K562 (cell line): ENCODE results near the gene NR3C1. TPM values are rescaled to one million over a fixed set of nuclear protein-coding genes. Genes with fewer than 3 reads are reported as not detected.

ENCODE experiments used
- CEBPG ChIP-seq, 3 experiments: fragments of 200-800 bp in 1 of 3; sonication (Bioruptor generic) in 1 of 3; sonication (generic) in 1 of 3; formaldehyde crosslinking in 1 of 3; IDR thresholded peaks in 2 of 3; conservative IDR thresholded peaks in 1 of 3; 2 replicates each; pipeline versions ENCODE4 v1.6.1 to v1.8.0; 2016 to 2022; ENCODE audit warnings: missing compliant biosample characterization in 2 of 3, missing genetic modification characterization in 2 of 3, mild to moderate bottlenecking in 1 of 3, missing genetic modification reagents in 1 of 3
- CREB3L1 ChIP-seq: fragments of 450-650 bp; IDR thresholded peaks from 2 replicates; pipeline ENCODE4 v1.6.1; 2014; ENCODE audit warnings: low read depth, mild to moderate bottlenecking, moderate library complexity, borderline replicate concordance
- ELK3 ChIP-seq: fragments of 450-650 bp; formaldehyde crosslinking; IDR thresholded peaks from 2 replicates; pipeline ENCODE4 v1.4.0; 2020; ENCODE audit warnings: mild to moderate bottlenecking
- MAFF ChIP-seq: IDR thresholded peaks from 2 replicates; pipeline ENCODE4 v1.6.1; 2012; ENCODE audit warnings: low read length, improper control_type of control experiment
- MAFG ChIP-seq: fragments of 450-650 bp; conservative IDR thresholded peaks from 2 replicates; pipeline ENCODE4 v1.6.1; 2016; ENCODE audit warnings: missing genetic modification characterization, missing compliant biosample characterization
- MCM3 ChIP-seq: fragments of 450-650 bp; IDR thresholded peaks from 2 replicates; pipeline ENCODE4 v1.6.1; 2016
- NR3C1 ChIP-seq: sonication (generic); formaldehyde crosslinking; IDR thresholded peaks from 2 replicates; pipeline ENCODE4 v1.8.1; 2022; ENCODE audit warnings: missing genetic modification reagents
- NR4A1 ChIP-seq, 2 experiments: fragments of 250-450 bp in 1 of 2; fragments of 450-650 bp in 1 of 2; sonication (Bioruptor Pico) in 1 of 2; IDR thresholded peaks; 2 replicates each; pipeline versions ENCODE4 v1.4.0 to v1.6.1; 2016 to 2020; ENCODE audit warnings: mild to moderate bottlenecking in 2 of 2, missing compliant biosample characterization in 1 of 2, missing genetic modification characterization in 1 of 2, moderate library complexity in 1 of 2
- RFX7 ChIP-seq: fragments of 250-450 bp; sonication (Bioruptor Pico); IDR thresholded peaks from 2 replicates; pipeline ENCODE4 v1.5.1; 2021; ENCODE audit warnings: mild to moderate bottlenecking
- RNF2 ChIP-seq: sonication (generic); IDR thresholded peaks from 2 replicates; pipeline ENCODE4 v1.6.1; 2016
- SMAD3 ChIP-seq: fragments of 450-650 bp; formaldehyde crosslinking; conservative IDR thresholded peaks from 2 replicates; pipeline ENCODE4 v1.4.0; 2020; ENCODE audit warnings: mild to moderate bottlenecking
- TFAM ChIP-seq: fragments of 250-450 bp; sonication (Bioruptor Pico); conservative IDR thresholded peaks from 2 replicates; pipeline ENCODE4 v1.5.0; 2021; ENCODE audit warnings: mild to moderate bottlenecking, moderate library complexity
- TRIM25 ChIP-seq: fragments of 450-650 bp; IDR thresholded peaks from 2 replicates; pipeline ENCODE4 v1.7.0; 2016; ENCODE audit warnings: borderline replicate concordance
- ZBTB5 ChIP-seq: fragments of 450-650 bp; IDR thresholded peaks from 2 replicates; pipeline ENCODE4 v1.6.1; 2017; ENCODE audit warnings: antibody characterized with exemption
- ZBTB8A ChIP-seq: fragments of 450-650 bp; IDR thresholded peaks from 2 replicates; pipeline ENCODE4 v1.6.1; 2018; ENCODE audit warnings: mild to moderate bottlenecking, moderate library complexity; ENCODE audit not compliant: partially characterized antibody
- ZFP91 ChIP-seq: sonication (generic); formaldehyde crosslinking; IDR thresholded peaks from 2 replicates; pipeline ENCODE4 v1.8.0; 2022; ENCODE audit warnings: mild to moderate bottlenecking, missing genetic modification reagents
- ZNF12 ChIP-seq: sonication (generic); formaldehyde crosslinking; IDR thresholded peaks from 2 replicates; pipeline ENCODE4 v1.4.0; 2020; ENCODE audit warnings: mild to moderate bottlenecking, missing genetic modification reagents
- ZNF224 ChIP-seq: sonication (generic); formaldehyde crosslinking; IDR thresholded peaks from 2 replicates; pipeline ENCODE4 v1.8.0; 2022; ENCODE audit warnings: mild to moderate bottlenecking, missing genetic modification reagents
- ZSCAN29 ChIP-seq: fragments of 450-650 bp; IDR thresholded peaks from 2 replicates; pipeline ENCODE4 v1.6.1; 2017
- ZSCAN32 ChIP-seq: fragments of 450-650 bp; formaldehyde crosslinking; IDR thresholded peaks from 2 replicates; pipeline ENCODE4 v1.4.0; 2020; ENCODE audit warnings: mild to moderate bottlenecking, moderate library complexity
- polyA plus RNA-seq, 8 experiments: library from polyadenylated mRNA; depleted of rRNA in 4 of 8; stranded (reverse) in 5 of 8; unstranded in 3 of 8; fragments of >200 nt; fragmentation: Nextera tagmentation in 2 of 8; fragmentation: Illumina TruSeq in 1 of 8; extraction: Ambion mirVana in 2 of 8; extraction: Trizol in 1 of 8; gene quantifications; 2 replicates each; pipeline versions ENCODE4 v1.2.1 to v1.2.3, GENCODE V29; 2011 to 2014; ENCODE audit warnings: inconsistent platforms in 1 of 8, missing spikeins in 1 of 8
- total RNA-seq, 7 experiments: library from RNA; depleted of rRNA in 6 of 7; stranded (reverse); fragments of >200 nt in 6 of 7; fragmentation: Illumina TruSeq in 2 of 7; extraction: Trizol in 2 of 7; gene quantifications; 2 replicates each; pipeline versions ENCODE4 v1.2.1 to v1.2.3, GENCODE V29; 2011 to 2021; ENCODE audit warnings: low replicate concordance in 1 of 7

Gene NR3C1
- total and polyA plus RNA-seq, 9 of the 15 experiments (the other 6 are each of a cell fraction or from before 2014, with no cell fraction given), result 8.2 to 36.0 (median 15.0) TPM

GRCh38 chr5:143403593-143404415 lies at the start of gene NR3C1 (continued):
- TF ChIP-seq ELK3 (CRISPR knock-in tag) (no peak), NR3C1 (CRISPR knock-in tag) (no peak), ZSCAN29 (no peak), RNF2 (no peak), ZNF224 (CRISPR knock-in tag) (no peak), CEBPG (CRISPR knock-in tag; IDR thresholded peaks at IDR 0.05) (peak; percentile 27; the same call in 1 of the 2 replicates), CEBPG (tag; conservative IDR thresholded peaks at IDR 0.05 in 1 of 2, IDR thresholded peaks at IDR 0.05 in 1 of 2) (no peak), TRIM25 (no peak), SMAD3 (CRISPR knock-in tag) (no peak), MAFF (no peak), ZFP91 (CRISPR knock-in tag) (no peak), MCM3 (no peak), ZSCAN32 (CRISPR knock-in tag) (no peak), ZBTB8A (no peak), RFX7 (CRISPR knock-in tag) (no peak), ZBTB5 (no peak), CREB3L1 (peak; percentile 14; the same call in 1 of the 2 replicates), TFAM (no peak), ZNF12 (CRISPR knock-in tag) (no peak), NR4A1 (CRISPR knock-in tag; IDR thresholded peaks at IDR 0.05) (no peak), NR4A1 (tag; IDR thresholded peaks at IDR 0.05) (0 out of 2 replicates have a peak, but pooled peaks have one; percentile 23), MAFG (tag) (no peak)
